Type B pancreatic cell (in vitro differentiated cells): ENCODE data around the gene RNF31. TPM values are rescaled to one million over a fixed set of nuclear protein-coding genes. Genes with fewer than 3 reads are reported as not detected.

Source experiments
- DNase-seq: peaks from one replicate; pipeline ENCODE4 v3.0.0; 2021; ENCODE audit warnings: mixed read lengths; ENCODE audit not compliant: unreplicated experiment; ENCODE audit errors: extremely low spot score
- H3K27ac Mint-ChIP-seq: 2 replicates; pipeline ENCODE4 v1.8.0; 2021; ENCODE audit warnings: mild to moderate bottlenecking, mixed read lengths
- H3K27me3 Mint-ChIP-seq: 2 replicates; pipeline ENCODE4 v1.8.0; 2021; ENCODE audit warnings: mixed read lengths
- H3K36me3 Mint-ChIP-seq: 2 replicates; pipeline ENCODE4 v1.8.0; 2021; ENCODE audit warnings: mixed read lengths
- H3K4me1 Mint-ChIP-seq: one replicate; pipeline ENCODE4 v1.8.0; 2021; ENCODE audit warnings: mixed read lengths; ENCODE audit not compliant: unreplicated experiment
- H3K4me3 Mint-ChIP-seq: 2 replicates; pipeline ENCODE4 v1.8.0; 2021; ENCODE audit warnings: mild to moderate bottlenecking, mixed read lengths
- H3K9me3 Mint-ChIP-seq: 2 replicates; pipeline ENCODE4 v1.8.0; 2021; ENCODE audit warnings: mixed read lengths
- CTCF ChIP-seq: fragments of 200-600 bp; sonication (generic); conservative IDR thresholded peaks from 2 replicates; pipeline ENCODE4 v1.5.0; 2021; ENCODE audit warnings: antibody characterized with exemption, mild to moderate bottlenecking
- total RNA-seq: library from RNA; stranded (reverse); gene quantifications from 2 replicates; pipeline ENCODE4 v1.2.1, GENCODE V29; 2021; ENCODE audit warnings: low replicate concordance

RNF31 gene
- total RNA-seq, 1 donor from 2014 or later, result 78.4 TPM

- DNase-seq, result no peak
- Mint-ChIP-seq H3K4me1 (peaks cover 19% of the 10 kb centered on the region), H3K4me3 (peak overlapping the region; percentile 8), H3K9me3 (no peaks in the 10 kb centered on the region), H3K36me3 (peaks cover 28% of the 10 kb centered on the region), H3K27ac (peak overlapping the region; percentile 98), H3K27me3 (no peaks in the 10 kb centered on the region)
- no peak for TF ChIP-seq CTCF
These were observed 13.2 kb downstream of the RNF31 start for GRCh38 chr14:24160499-24160849.

GRCh38 chr14:24160850-24161804 lies 13.8 kb downstream of the RNF31 start, which contains the start of gene IRF9:
Gene IRF9, plus strand, starts transcription at chr14:24161265. Its CDS starts 880 bp downstream, at chr14:24162145.
- peak; percentile 99 for TF ChIP-seq CTCF
- no peaks in the 10 kb centered on the region for H3K27me3 Mint-ChIP-seq
- peaks cover 22% of the 10 kb centered on the region for H3K36me3 Mint-ChIP-seq
- H3K4me3 Mint-ChIP-seq, result peak within 1 kb of the TSS; percentile 98
- H3K9me3 Mint-ChIP-seq, result no peaks in the 10 kb centered on the region
- peak within 1 kb of the TSS; percentile 98 for H3K27ac Mint-ChIP-seq
- peaks cover 19% of the 10 kb centered on the region for H3K4me1 Mint-ChIP-seq
- DNase-seq, result peak; percentile 96

- Mint-ChIP-seq H3K36me3 (peaks cover 17% of the 10 kb centered on the region), H3K4me3 (peak overlapping the region; percentile 98), H3K27ac (peak overlapping the region; percentile 98), H3K9me3 (no peaks in the 10 kb centered on the region), H3K4me1 (peaks cover 19% of the 10 kb centered on the region), H3K27me3 (no peaks in the 10 kb centered on the region)
- no peak for TF ChIP-seq CTCF
- DNase-seq, result no peak
These were observed 14.8 kb downstream of the RNF31 start for GRCh38 chr14:24162093-24162492.

- no peak for DNase-seq
- H3K4me3 Mint-ChIP-seq, result no peak overlapping the region
- H3K36me3 Mint-ChIP-seq, result peaks cover 28% of the 10 kb centered on the region
- no peaks in the 10 kb centered on the region for H3K9me3 Mint-ChIP-seq
- TF ChIP-seq CTCF, result no peak
- peak overlapping the region; percentile 64 for H3K27ac Mint-ChIP-seq
- H3K27me3 Mint-ChIP-seq, result no peaks in the 10 kb centered on the region
- H3K4me1 Mint-ChIP-seq, result peaks cover 23% of the 10 kb centered on the region
These were observed 17.3 kb downstream of the RNF31 start for GRCh38 chr14:24164518-24164991.

GRCh38 chr14:24165785-24166184 lies 18.5 kb downstream of the RNF31 start:
- H3K27ac Mint-ChIP-seq, result peak overlapping the region; percentile 43
- TF ChIP-seq CTCF, result no peak

More at GRCh38 chr14:24165785-24166184, 18.5 kb downstream of the RNF31 start:
- Mint-ChIP-seq H3K36me3 (peaks cover 28% of the 10 kb centered on the region), H3K27me3 (no peaks in the 10 kb centered on the region), H3K4me1 (peaks cover 26% of the 10 kb centered on the region), H3K9me3 (no peaks in the 10 kb centered on the region), H3K4me3 (no peak overlapping the region)
- DNase-seq, result no peak
